WTC11 (cell line): Measurements from ENCODE around the gene CPT2. TPM values are rescaled to one million over a fixed set of nuclear protein-coding genes. Genes with fewer than 3 reads are reported as not detected.

ENCODE experiments used
- ATF2 ChIP-seq: sonication (generic); formaldehyde crosslinking; IDR thresholded peaks from 2 replicates; pipeline ENCODE4 v1.8.1; 2022; ENCODE audit warnings: low read depth, missing genetic modification reagents, borderline replicate concordance
- ETV6 ChIP-seq: sonication (generic); formaldehyde crosslinking; IDR thresholded peaks from 2 replicates; pipeline ENCODE4 v1.8.1; 2022; ENCODE audit warnings: mild to moderate bottlenecking, missing genetic modification reagents
- FOXK1 ChIP-seq: sonication (generic); formaldehyde crosslinking; IDR thresholded peaks from 2 replicates; pipeline ENCODE4 v1.8.0; 2022; ENCODE audit warnings: mild to moderate bottlenecking, moderate library complexity, missing genetic modification reagents
- GABPB1 ChIP-seq: sonication (generic); formaldehyde crosslinking; IDR thresholded peaks from 2 replicates; pipeline ENCODE4 v1.8.1; 2023; ENCODE audit warnings: mild to moderate bottlenecking, missing genetic modification reagents
- MYBL2 ChIP-seq: sonication (generic); formaldehyde crosslinking; IDR thresholded peaks from 2 replicates; pipeline ENCODE4 v1.8.1; 2023; ENCODE audit warnings: mild to moderate bottlenecking, moderate library complexity, missing genetic modification reagents
- NFE2L1 ChIP-seq: sonication (generic); formaldehyde crosslinking; IDR thresholded peaks from 2 replicates; pipeline ENCODE4 v1.8.1; 2023; ENCODE audit warnings: missing genetic modification reagents
- NR1H2 ChIP-seq: sonication (generic); formaldehyde crosslinking; IDR thresholded peaks from 2 replicates; pipeline ENCODE4 v1.9.0; 2021; ENCODE audit warnings: mild to moderate bottlenecking, moderate library complexity, missing genetic modification reagents
- NR3C1 ChIP-seq: sonication (generic); formaldehyde crosslinking; conservative IDR thresholded peaks from 2 replicates; pipeline ENCODE4 v1.8.1; 2023; ENCODE audit warnings: low read depth, mild to moderate bottlenecking, missing genetic modification reagents
- PRDM15 ChIP-seq: sonication (generic); formaldehyde crosslinking; IDR thresholded peaks from 2 replicates; pipeline ENCODE4 v1.8.0; 2022; ENCODE audit warnings: missing genetic modification reagents
- RORB ChIP-seq: fragments of 250-450 bp; sonication (Bioruptor Pico); IDR thresholded peaks from 2 replicates; pipeline ENCODE4 v1.9.0; 2021; ENCODE audit warnings: mild to moderate bottlenecking
- SOX15 ChIP-seq: fragments of 250-450 bp; sonication (Bioruptor Pico); IDR thresholded peaks from 2 replicates; pipeline ENCODE4 v1.9.0; 2021; ENCODE audit warnings: mild to moderate bottlenecking
- TEAD1 ChIP-seq: sonication (generic); formaldehyde crosslinking; IDR thresholded peaks from 2 replicates; pipeline ENCODE4 v1.8.0; 2022; ENCODE audit warnings: mild to moderate bottlenecking, missing genetic modification reagents
- USF1 ChIP-seq: sonication (generic); formaldehyde crosslinking; IDR thresholded peaks from 2 replicates; pipeline ENCODE4 v1.8.0; 2022; ENCODE audit warnings: mild to moderate bottlenecking, missing genetic modification reagents
- ZBTB21 ChIP-seq: sonication (generic); formaldehyde crosslinking; IDR thresholded peaks from 2 replicates; pipeline ENCODE4 v1.8.1; 2023; ENCODE audit warnings: mild to moderate bottlenecking, missing genetic modification reagents, borderline replicate concordance
- ZBTB43 ChIP-seq: sonication (generic); formaldehyde crosslinking; IDR thresholded peaks from 2 replicates; pipeline ENCODE4 v1.8.1; 2023; ENCODE audit warnings: mild to moderate bottlenecking, missing genetic modification reagents
- ZNF121 ChIP-seq: sonication (generic); formaldehyde crosslinking; IDR thresholded peaks from 2 replicates; pipeline ENCODE4 v1.8.0; 2023; ENCODE audit warnings: missing genetic modification reagents
- ZNF232 ChIP-seq: sonication (generic); formaldehyde crosslinking; IDR thresholded peaks from 2 replicates; pipeline ENCODE4 v1.8.0; 2022; ENCODE audit warnings: mild to moderate bottlenecking, missing genetic modification reagents
- ZNF281 ChIP-seq: sonication (generic); formaldehyde crosslinking; IDR thresholded peaks from 2 replicates; pipeline ENCODE4 v1.8.0; 2023; ENCODE audit warnings: mild to moderate bottlenecking, missing genetic modification reagents
- total RNA-seq: library from RNA; stranded (reverse); gene quantifications from 3 replicates; pipeline ENCODE4 v1.2.3, GENCODE V29; 2021
- TF ChIP-seq, protein P1 (sequence below): fragments of 250-450 bp; sonication (Bioruptor Pico); IDR thresholded peaks from 2 replicates; pipeline ENCODE4 v1.9.0; 2021; ENCODE audit warnings: mild to moderate bottlenecking
- TF ChIP-seq, protein P2 (sequence below): sonication (generic); formaldehyde crosslinking; IDR thresholded peaks from 2 replicates; pipeline ENCODE4 v1.8.1; 2023; ENCODE audit warnings: mild to moderate bottlenecking, missing genetic modification reagents, moderate library complexity
- TF ChIP-seq, protein P3 (sequence below): sonication (generic); formaldehyde crosslinking; IDR thresholded peaks from 2 replicates; pipeline ENCODE4 v1.8.0; 2022; ENCODE audit warnings: mild to moderate bottlenecking, missing genetic modification reagents

CPT2 gene
- total RNA-seq, 1 experiment from 2014 or later = 33.7 TPM

GRCh38 chr1:53220171-53220961, 23.7 kb downstream of the CPT2 start, which contains the start of gene CZIB (continued):
- peak; percentile 86; the same call in 1 of the 2 replicates for TF ChIP-seq ZNF281 (CRISPR knock-in tag)
- TF ChIP-seq ZBTB43 (CRISPR knock-in tag) = peak; percentile 85
- peak; percentile 64; the same call in 1 of the 2 replicates for TF ChIP-seq MYBL2
- peak; percentile 76; the same call in 1 of the 2 replicates for TF ChIP-seq ZBTB21 (CRISPR knock-in tag)
- TF ChIP-seq, protein P1, sequence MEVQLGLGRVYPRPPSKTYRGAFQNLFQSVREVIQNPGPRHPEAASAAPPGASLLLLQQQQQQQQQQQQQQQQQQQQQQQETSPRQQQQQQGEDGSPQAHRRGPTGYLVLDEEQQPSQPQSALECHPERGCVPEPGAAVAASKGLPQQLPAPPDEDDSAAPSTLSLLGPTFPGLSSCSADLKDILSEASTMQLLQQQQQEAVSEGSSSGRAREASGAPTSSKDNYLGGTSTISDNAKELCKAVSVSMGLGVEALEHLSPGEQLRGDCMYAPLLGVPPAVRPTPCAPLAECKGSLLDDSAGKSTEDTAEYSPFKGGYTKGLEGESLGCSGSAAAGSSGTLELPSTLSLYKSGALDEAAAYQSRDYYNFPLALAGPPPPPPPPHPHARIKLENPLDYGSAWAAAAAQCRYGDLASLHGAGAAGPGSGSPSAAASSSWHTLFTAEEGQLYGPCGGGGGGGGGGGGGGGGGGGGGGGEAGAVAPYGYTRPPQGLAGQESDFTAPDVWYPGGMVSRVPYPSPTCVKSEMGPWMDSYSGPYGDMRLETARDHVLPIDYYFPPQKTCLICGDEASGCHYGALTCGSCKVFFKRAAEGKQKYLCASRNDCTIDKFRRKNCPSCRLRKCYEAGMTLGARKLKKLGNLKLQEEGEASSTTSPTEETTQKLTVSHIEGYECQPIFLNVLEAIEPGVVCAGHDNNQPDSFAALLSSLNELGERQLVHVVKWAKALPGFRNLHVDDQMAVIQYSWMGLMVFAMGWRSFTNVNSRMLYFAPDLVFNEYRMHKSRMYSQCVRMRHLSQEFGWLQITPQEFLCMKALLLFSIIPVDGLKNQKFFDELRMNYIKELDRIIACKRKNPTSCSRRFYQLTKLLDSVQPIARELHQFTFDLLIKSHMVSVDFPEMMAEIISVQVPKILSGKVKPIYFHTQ (CRISPR knock-in tag) = no peak
- no peak for TF ChIP-seq NR3C1
- TF ChIP-seq ZNF232 (CRISPR knock-in tag) = peak; percentile 19
- no peak for TF ChIP-seq SOX15 (CRISPR knock-in tag)
- TF ChIP-seq ETV6 (CRISPR knock-in tag) = peak; percentile 73
- TF ChIP-seq RORB (CRISPR knock-in tag) = no peak
- TF ChIP-seq, protein P2, sequence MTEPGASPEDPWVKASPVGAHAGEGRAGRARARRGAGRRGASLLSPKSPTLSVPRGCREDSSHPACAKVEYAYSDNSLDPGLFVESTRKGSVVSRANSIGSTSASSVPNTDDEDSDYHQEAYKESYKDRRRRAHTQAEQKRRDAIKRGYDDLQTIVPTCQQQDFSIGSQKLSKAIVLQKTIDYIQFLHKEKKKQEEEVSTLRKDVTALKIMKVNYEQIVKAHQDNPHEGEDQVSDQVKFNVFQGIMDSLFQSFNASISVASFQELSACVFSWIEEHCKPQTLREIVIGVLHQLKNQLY (CRISPR knock-in tag) = 0 out of 2 replicates have a peak, but pooled peaks have one; percentile 66
- TF ChIP-seq ATF2 = 0 out of 2 replicates have a peak, but pooled peaks have one; percentile 24
- 0 out of 2 replicates have a peak, but pooled peaks have one; percentile 14 for TF ChIP-seq USF1 (CRISPR knock-in tag)
- TF ChIP-seq NFE2L1 (CRISPR knock-in tag) = peak; percentile 88
- TF ChIP-seq TEAD1 (CRISPR knock-in tag) = peak; percentile 80; the same call in 1 of the 2 replicates
- 0 out of 2 replicates have a peak, but pooled peaks have one; percentile 22 for TF ChIP-seq ZNF121 (CRISPR knock-in tag)
- peak; percentile 85 for TF ChIP-seq FOXK1 (CRISPR knock-in tag)
- TF ChIP-seq PRDM15 (CRISPR knock-in tag) = peak; percentile 39; the same call in 1 of the 2 replicates
- TF ChIP-seq, protein P3, sequence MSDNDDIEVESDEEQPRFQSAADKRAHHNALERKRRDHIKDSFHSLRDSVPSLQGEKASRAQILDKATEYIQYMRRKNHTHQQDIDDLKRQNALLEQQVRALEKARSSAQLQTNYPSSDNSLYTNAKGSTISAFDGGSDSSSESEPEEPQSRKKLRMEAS = peak; percentile 91
- TF ChIP-seq NR1H2 (CRISPR knock-in tag) = no peak
- TF ChIP-seq GABPB1 (CRISPR knock-in tag) = peak; percentile 88
- TF ChIP-seq, all 79 proteins: peak for 28
